Liver (tissue), 9 donors: ENCODE results near the gene FABP1. TPM values are rescaled to one million over a fixed set of nuclear protein-coding genes. Genes with fewer than 3 reads are reported as not detected.

ENCODE experiments used
- DNase-seq: peaks from one replicate; pipeline ENCODE4 v3.0.0-alpha.2; 2017; ENCODE audit warnings: low spot score
- H3K27ac ChIP-seq, 2 donors: one replicate each; pipeline ENCODE4 v1.7.0; 2013; ENCODE audit warnings: inconsistent platforms in 2 of 2, low read length in 2 of 2, control low read depth in 1 of 2, low read depth in 1 of 2, mild to moderate bottlenecking in 1 of 2
- H3K27me3 ChIP-seq, 4 donors: one replicate each; pipeline versions ENCODE4 v1.6.1 to v1.7.0; 2013; ENCODE audit warnings: low read length in 3 of 4, inconsistent platforms in 1 of 4, mild to moderate bottlenecking in 1 of 4, moderate library complexity in 1 of 4; ENCODE audit not compliant: control insufficient read depth in 4 of 4, insufficient read depth in 4 of 4
- H3K36me3 ChIP-seq, 4 donors: one replicate each; pipeline versions ENCODE4 v1.6.1 to v1.7.0; 2013; ENCODE audit warnings: low read length in 3 of 4, mild to moderate bottlenecking in 3 of 4, low read depth in 1 of 4, moderate library complexity in 1 of 4; ENCODE audit not compliant: control insufficient read depth in 4 of 4, insufficient read depth in 3 of 4
- H3K4me1 ChIP-seq, 4 donors: one replicate each; pipeline versions ENCODE4 v1.6.1 to v1.7.0; 2013; ENCODE audit warnings: low read length in 3 of 4, mild to moderate bottlenecking in 3 of 4, moderate library complexity in 1 of 4; ENCODE audit not compliant: control insufficient read depth in 4 of 4, insufficient read depth in 4 of 4
- H3K4me3 ChIP-seq, 3 donors: one replicate each; pipeline versions ENCODE4 v1.6.1 to v1.7.0; 2013; ENCODE audit warnings: low read length in 3 of 3, control low read depth in 1 of 3, low read depth in 1 of 3, mild to moderate bottlenecking in 1 of 3
- H3K9ac ChIP-seq, 2 donors: one replicate each; pipeline ENCODE4 v1.7.0; 2013; ENCODE audit warnings: low read length in 2 of 2, mild to moderate bottlenecking in 2 of 2, moderate library complexity in 2 of 2, control low read depth in 1 of 2, low read depth in 1 of 2
- H3K9me3 ChIP-seq, 4 donors: one replicate each; pipeline versions ENCODE4 v1.6.1 to v1.7.0; 2013; ENCODE audit warnings: low read length in 3 of 4; ENCODE audit not compliant: control insufficient read depth in 4 of 4
- CTCF ChIP-seq: fragments of 150-350 bp; IDR thresholded peaks from 2 replicates; pipeline ENCODE4 v1.5.1; 2017; ENCODE audit warnings: improper control_type of control experiment, low read depth, low read length; ENCODE audit not compliant: missing input control
- EGR1 ChIP-seq, 2 donors: IDR thresholded peaks; 2 replicates each; pipeline ENCODE4 v1.6.1; 2016 to 2018; ENCODE audit warnings: antibody characterized with exemption in 2 of 2, low read depth in 2 of 2
- FOXA1 ChIP-seq: IDR thresholded peaks from 2 replicates; pipeline ENCODE4 v1.6.1; 2016; ENCODE audit warnings: antibody characterized with exemption
- FOXA2 ChIP-seq: IDR thresholded peaks from 2 replicates; pipeline ENCODE4 v1.6.1; 2016; ENCODE audit warnings: antibody characterized with exemption
- GABPA ChIP-seq, 2 donors: IDR thresholded peaks in 1 of 2; conservative IDR thresholded peaks in 1 of 2; 2 replicates each; pipeline ENCODE4 v1.6.1; 2016; ENCODE audit warnings: antibody characterized with exemption in 2 of 2, mild to moderate bottlenecking in 1 of 2, moderate library complexity in 1 of 2
- HNF4A ChIP-seq, 2 donors: conservative IDR thresholded peaks; 2 replicates each; pipeline ENCODE4 v1.6.1; 2016; ENCODE audit warnings: antibody characterized with exemption in 2 of 2, mild to moderate bottlenecking in 2 of 2
- HNF4G ChIP-seq: IDR thresholded peaks from 2 replicates; pipeline ENCODE4 v1.6.1; 2016; ENCODE audit warnings: antibody characterized with exemption
- JUND ChIP-seq, 2 donors: IDR thresholded peaks; 2 replicates each; pipeline ENCODE4 v1.6.1; 2016; ENCODE audit warnings: antibody characterized with exemption in 2 of 2
- MAX ChIP-seq: IDR thresholded peaks from 2 replicates; pipeline ENCODE4 v1.6.1; 2016; ENCODE audit warnings: antibody characterized with exemption
- NR2F2 ChIP-seq: IDR thresholded peaks from 2 replicates; pipeline ENCODE4 v1.6.1; 2016; ENCODE audit warnings: antibody characterized with exemption
- RAD21 ChIP-seq, 2 donors: IDR thresholded peaks; 2 replicates each; pipeline ENCODE4 v1.6.1; 2016; ENCODE audit warnings: antibody characterized with exemption in 2 of 2, mild to moderate bottlenecking in 2 of 2
- RXRA ChIP-seq, 2 donors: IDR thresholded peaks; 2 replicates each; pipeline ENCODE4 v1.6.1; 2017 to 2018; ENCODE audit warnings: antibody characterized with exemption in 2 of 2, mild to moderate bottlenecking in 1 of 2
- SP1 ChIP-seq: IDR thresholded peaks from 2 replicates; pipeline ENCODE4 v1.6.1; 2018; ENCODE audit warnings: antibody characterized with exemption, mild to moderate bottlenecking
- TAF1 ChIP-seq: conservative IDR thresholded peaks from 2 replicates; pipeline ENCODE4 v1.6.1; 2016; ENCODE audit warnings: antibody characterized with exemption, mild to moderate bottlenecking
- YY1 ChIP-seq: IDR thresholded peaks from 2 replicates; pipeline ENCODE4 v1.6.1; 2016; ENCODE audit warnings: antibody characterized with exemption, mild to moderate bottlenecking
- WGBS: extraction: QIAGEN DNeasy Blood & Tissue Kit; methylation state at CpG from one replicate; pipeline ENCODE4 v1.1.7; 2013; 5-methylcytosine and 5-hydroxymethylcytosine counted together
- polyA plus RNA-seq, 2 donors: library from polyadenylated mRNA; stranded (reverse) in 1 of 2; unstranded in 1 of 2; fragments of 200-250 nt in 1 of 2; fragments of >200 nt in 1 of 2; fragmentation: Nextera tagmentation in 1 of 2; extraction: Ambion mirVana in 1 of 2; gene quantifications; one replicate each; pipeline versions ENCODE4 v1.2.1 to v1.2.3, GENCODE V29; 2013 to 2015
- total RNA-seq, 2 donors: library from RNA; depleted of rRNA; stranded (reverse); fragments of >200 nt; gene quantifications; one replicate each; pipeline ENCODE4 v1.2.3, GENCODE V29; 2014
- TF ChIP-seq, protein P1 (sequence below): IDR thresholded peaks from 2 replicates; pipeline ENCODE4 v1.6.1; 2016; ENCODE audit warnings: antibody characterized with exemption, mild to moderate bottlenecking
- TF ChIP-seq, protein P2 (sequence below): IDR thresholded peaks from 2 replicates; pipeline ENCODE4 v1.6.1; 2016; ENCODE audit warnings: antibody characterized with exemption
- TF ChIP-seq, protein P3 (sequence below): IDR thresholded peaks from 2 replicates; pipeline ENCODE4 v1.6.1; 2016; ENCODE audit warnings: antibody characterized with exemption
- donor health status: healthy.
- donor health status: healthy.
- donor health status: healthy.
- donor health status: healthy.
- donor health status: healthy.

Gene FABP1
- total and polyA plus RNA-seq, 4 donors = 975 to 7,337 (median 2,306) TPM

DNA sequence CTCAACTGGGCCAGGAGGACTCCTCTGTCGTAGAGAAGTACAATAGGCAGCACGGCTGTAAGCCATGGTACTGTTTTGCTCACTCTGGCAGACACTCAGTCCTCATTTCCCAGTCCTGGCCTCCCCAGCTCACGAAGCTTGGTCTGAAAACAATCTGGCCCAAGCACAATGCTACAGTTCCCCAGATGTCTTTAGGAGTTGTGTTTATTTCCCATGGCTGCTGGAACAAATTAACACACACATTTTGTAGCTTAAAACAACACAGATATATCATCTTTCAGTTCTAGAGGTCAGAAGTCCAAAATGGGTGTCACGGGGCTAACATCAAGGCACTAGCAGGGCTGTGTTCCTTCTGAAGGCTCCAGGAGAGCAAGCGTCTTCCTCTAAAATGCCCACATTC lies 13.0 kb downstream of the FABP1 start:
- Histone ChIP-seq H3K4me1 (peaks cover 0 to 3% (median 0%) of the 10 kb centered on the region in 4 donors), H3K9me3 (no peaks in the 10 kb centered on the region), H3K27ac (no peak overlapping the region), H3K36me3 (no peaks in the 10 kb centered on the region), H3K9ac (no peak overlapping the region), H3K27me3 (no peaks in the 10 kb centered on the region), H3K4me3 (no peak overlapping the region)
- DNase-seq = no peak
- TF ChIP-seq MAX = no peak
- no peak for TF ChIP-seq FOXA1
- TF ChIP-seq YY1 = no peak
- TF ChIP-seq CTCF = no peak
- TF ChIP-seq EGR1 (IDR thresholded peaks at IDR 0.05; ENCODE audit: low read depth in 2 of 2) = no peak
- TF ChIP-seq TAF1 = no peak
- TF ChIP-seq RXRA (IDR thresholded peaks at IDR 0.05) = no peak
- no peak for TF ChIP-seq HNF4A (conservative IDR thresholded peaks at IDR 0.05)
- no peak for TF ChIP-seq RAD21 (IDR thresholded peaks at IDR 0.05)
- TF ChIP-seq NR2F2 = no peak
- TF ChIP-seq, protein P1, sequence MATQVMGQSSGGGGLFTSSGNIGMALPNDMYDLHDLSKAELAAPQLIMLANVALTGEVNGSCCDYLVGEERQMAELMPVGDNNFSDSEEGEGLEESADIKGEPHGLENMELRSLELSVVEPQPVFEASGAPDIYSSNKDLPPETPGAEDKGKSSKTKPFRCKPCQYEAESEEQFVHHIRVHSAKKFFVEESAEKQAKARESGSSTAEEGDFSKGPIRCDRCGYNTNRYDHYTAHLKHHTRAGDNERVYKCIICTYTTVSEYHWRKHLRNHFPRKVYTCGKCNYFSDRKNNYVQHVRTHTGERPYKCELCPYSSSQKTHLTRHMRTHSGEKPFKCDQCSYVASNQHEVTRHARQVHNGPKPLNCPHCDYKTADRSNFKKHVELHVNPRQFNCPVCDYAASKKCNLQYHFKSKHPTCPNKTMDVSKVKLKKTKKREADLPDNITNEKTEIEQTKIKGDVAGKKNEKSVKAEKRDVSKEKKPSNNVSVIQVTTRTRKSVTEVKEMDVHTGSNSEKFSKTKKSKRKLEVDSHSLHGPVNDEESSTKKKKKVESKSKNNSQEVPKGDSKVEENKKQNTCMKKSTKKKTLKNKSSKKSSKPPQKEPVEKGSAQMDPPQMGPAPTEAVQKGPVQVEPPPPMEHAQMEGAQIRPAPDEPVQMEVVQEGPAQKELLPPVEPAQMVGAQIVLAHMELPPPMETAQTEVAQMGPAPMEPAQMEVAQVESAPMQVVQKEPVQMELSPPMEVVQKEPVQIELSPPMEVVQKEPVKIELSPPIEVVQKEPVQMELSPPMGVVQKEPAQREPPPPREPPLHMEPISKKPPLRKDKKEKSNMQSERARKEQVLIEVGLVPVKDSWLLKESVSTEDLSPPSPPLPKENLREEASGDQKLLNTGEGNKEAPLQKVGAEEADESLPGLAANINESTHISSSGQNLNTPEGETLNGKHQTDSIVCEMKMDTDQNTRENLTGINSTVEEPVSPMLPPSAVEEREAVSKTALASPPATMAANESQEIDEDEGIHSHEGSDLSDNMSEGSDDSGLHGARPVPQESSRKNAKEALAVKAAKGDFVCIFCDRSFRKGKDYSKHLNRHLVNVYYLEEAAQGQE = no peak
- TF ChIP-seq GABPA (IDR thresholded peaks at IDR 0.05 in 1 of 2, conservative IDR thresholded peaks at IDR 0.05 in 1 of 2) = no peak
- TF ChIP-seq FOXA2 = no peak
- WGBS = 85% methylated on average over 5 of the region's 5 CpGs

GRCh38 chr2:88113069-88113468 lies 14.8 kb downstream of the FABP1 start:
- no peak for TF ChIP-seq RXRA (IDR thresholded peaks at IDR 0.05)
- no peak for TF ChIP-seq RAD21 (IDR thresholded peaks at IDR 0.05)
- no peak for TF ChIP-seq FOXA2
- TF ChIP-seq TAF1 = no peak
- no peak for TF ChIP-seq HNF4G
- no peak for TF ChIP-seq NR2F2
- TF ChIP-seq, protein P2, sequence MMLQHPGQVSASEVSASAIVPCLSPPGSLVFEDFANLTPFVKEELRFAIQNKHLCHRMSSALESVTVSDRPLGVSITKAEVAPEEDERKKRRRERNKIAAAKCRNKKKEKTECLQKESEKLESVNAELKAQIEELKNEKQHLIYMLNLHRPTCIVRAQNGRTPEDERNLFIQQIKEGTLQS = no peak
- no peak for TF ChIP-seq EGR1 (IDR thresholded peaks at IDR 0.05; ENCODE audit: low read depth in 2 of 2)
- no peak for TF ChIP-seq MAX
- TF ChIP-seq, protein P1 = no peak
- no peak for TF ChIP-seq SP1
- no peak for TF ChIP-seq CTCF
- TF ChIP-seq HNF4A (conservative IDR thresholded peaks at IDR 0.05) = no peak
- TF ChIP-seq YY1 = no peak
- TF ChIP-seq, protein P3, sequence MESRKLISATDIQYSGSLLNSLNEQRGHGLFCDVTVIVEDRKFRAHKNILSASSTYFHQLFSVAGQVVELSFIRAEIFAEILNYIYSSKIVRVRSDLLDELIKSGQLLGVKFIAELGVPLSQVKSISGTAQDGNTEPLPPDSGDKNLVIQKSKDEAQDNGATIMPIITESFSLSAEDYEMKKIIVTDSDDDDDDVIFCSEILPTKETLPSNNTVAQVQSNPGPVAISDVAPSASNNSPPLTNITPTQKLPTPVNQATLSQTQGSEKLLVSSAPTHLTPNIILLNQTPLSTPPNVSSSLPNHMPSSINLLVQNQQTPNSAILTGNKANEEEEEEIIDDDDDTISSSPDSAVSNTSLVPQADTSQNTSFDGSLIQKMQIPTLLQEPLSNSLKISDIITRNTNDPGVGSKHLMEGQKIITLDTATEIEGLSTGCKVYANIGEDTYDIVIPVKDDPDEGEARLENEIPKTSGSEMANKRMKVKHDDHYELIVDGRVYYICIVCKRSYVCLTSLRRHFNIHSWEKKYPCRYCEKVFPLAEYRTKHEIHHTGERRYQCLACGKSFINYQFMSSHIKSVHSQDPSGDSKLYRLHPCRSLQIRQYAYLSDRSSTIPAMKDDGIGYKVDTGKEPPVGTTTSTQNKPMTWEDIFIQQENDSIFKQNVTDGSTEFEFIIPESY = no peak
- TF ChIP-seq JUND (IDR thresholded peaks at IDR 0.05) = no peak
- Histone ChIP-seq H3K9me3 (no peaks in the 10 kb centered on the region), H3K27ac (no peak overlapping the region), H3K9ac (no peak overlapping the region), H3K36me3 (no peaks in the 10 kb centered on the region), H3K4me1 (peaks cover 0 to 3% (median 0%) of the 10 kb centered on the region in 4 donors), H3K4me3 (no peak overlapping the region), H3K27me3 (no peaks in the 10 kb centered on the region)
- no peak for DNase-seq
- WGBS = 89% methylated on average over 2 of the region's 2 CpGs
